GM21786 (cell line): ENCODE results near the gene USP3.
"Not testable (repeated sequence)": the region's sequence is repeated elsewhere in the genome, so short reads cannot be mapped to it uniquely, and the experiment has no call there.

Experiments
- ATAC-seq: cut with Tn5 transposase; IDR thresholded peaks from one replicate; pipeline ENCODE4 v1.9.1; 2021; ENCODE audit not compliant: unreplicated experiment

The USP3 gene

DNA sequence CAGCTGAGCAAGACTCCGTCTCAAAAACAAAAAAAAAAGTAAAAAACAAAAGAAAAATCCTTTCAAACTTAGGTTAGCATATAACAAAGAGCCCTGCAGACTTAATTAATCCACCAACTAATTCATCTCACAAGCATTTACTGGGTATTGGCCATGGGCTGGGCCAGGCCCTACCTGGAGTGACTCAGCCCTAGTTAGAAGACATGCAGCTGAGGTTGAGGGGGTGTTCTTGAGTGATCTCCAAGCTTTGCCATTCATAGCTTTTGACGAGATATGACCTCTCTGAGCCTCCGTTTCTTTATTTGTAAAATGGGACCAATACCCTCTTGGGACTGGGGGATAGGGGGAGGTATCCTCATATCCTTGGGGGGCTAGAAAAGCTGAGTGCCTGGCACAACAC lies 100.6 kb downstream of the USP3 start:
- ATAC-seq, result no peak

DNA sequence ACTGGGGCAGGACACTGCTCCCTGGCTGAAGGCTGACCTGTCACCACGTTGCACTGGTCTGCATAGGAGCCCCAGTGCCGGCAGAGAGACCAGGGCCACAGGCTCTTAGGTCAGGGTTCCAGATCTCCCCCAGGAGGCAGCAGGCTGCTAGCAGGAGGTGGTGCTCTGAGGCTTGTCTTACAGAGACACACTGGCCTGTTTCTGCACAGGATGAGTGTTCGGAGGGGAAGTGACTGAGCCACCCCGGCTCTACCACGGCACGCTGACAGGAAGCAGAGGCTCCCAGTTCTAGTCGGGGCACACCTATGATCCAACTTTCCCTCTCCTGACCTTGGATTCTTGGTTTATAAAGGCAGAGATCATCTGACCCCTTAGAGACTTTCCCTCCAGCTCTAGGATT lies 101.4 kb downstream of the USP3 start:
- no peak for ATAC-seq

DNA sequence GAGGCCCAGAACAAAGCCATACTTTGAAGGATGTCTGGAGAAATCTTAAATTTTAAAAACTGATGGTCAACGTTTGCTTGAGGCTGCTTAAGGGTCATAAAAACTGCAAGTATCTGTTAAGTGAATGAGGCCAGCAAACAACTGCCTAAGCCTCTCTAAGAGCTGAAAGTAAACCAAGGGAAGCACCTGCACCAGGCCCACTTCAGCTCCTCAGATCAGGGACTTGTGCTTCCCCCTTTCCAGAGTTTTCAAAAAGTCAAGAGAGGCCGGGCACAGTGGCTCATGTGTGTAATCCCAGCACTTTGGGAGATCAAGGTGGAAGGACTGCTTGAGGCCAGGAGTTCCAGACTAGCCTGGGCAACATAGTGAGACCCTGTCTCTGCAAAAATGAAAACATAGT lies 101.9 kb downstream of the USP3 start:
- ATAC-seq, result no peak

DNA sequence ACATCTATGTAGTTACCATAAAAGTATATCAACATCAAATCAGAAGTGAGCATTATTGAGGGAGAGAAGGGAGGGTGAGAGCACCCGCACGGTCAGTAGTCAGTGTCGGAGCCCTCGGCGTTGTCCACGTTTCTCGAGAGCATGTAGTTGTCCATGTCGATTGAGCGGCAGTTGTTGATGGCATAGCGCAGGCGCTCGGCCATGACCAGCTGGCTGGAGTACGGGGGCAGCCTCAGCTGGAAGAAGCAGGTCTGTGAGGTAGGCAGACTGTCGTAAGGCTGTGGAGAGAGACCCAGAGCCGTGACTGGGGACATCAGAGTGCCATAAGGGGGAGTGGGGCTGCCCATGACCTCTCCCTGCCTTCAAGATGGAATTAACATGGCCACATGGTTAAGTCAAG lies 104.6 kb downstream of the USP3 start:
- ATAC-seq, result no peak

DNA sequence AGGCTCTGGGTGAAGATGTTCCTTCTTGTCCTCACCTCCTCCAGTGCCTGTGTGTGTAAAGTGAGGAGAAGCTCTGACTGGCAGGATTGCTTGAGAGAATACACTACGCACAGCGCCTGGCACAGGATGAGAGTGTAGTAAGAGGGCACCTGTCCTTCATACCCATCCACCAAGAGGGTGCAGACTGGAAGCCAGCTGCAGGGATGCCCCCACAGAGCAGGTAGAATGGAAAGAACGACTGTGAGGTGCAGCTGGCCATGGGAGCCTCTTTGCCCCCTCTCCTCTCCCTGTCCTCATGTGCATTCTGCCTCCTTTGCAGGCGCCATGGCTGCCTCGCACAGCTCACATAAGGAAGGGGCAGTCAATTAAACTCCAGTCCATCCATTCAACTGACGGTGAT lies 105.1 kb downstream of the USP3 start:
- no peak for ATAC-seq

DNA sequence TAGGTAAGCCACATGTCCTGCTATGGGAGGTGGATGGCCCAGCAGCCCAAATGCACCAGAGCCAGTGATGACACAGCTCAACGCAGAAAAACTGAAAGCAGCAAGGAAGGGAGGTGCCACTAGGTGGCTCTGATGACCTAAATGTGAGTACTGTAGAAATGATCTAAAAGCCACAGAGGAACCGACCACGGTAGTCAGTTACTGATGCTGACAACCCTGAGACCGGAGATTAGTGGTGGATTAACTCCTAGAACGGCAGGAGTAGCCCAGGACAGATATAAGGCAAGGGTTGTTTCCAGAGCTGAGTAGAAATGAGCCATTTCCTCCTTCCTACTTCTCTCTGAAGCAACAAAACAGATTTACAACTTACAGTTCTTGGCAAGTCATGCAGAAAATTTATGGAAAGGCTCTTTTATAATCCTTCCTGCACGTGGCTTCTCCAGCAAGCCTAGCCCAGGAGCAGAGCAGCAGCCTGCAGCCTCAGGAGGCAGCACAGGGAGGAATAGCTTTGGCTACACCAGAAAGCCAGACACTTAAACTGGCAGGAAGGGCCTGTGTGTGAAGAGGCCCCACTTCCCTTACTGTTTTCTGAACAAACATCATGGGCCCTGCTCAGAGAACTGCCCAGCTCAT lies 105.9 kb downstream of the USP3 start:
- ATAC-seq, result no peak

DNA sequence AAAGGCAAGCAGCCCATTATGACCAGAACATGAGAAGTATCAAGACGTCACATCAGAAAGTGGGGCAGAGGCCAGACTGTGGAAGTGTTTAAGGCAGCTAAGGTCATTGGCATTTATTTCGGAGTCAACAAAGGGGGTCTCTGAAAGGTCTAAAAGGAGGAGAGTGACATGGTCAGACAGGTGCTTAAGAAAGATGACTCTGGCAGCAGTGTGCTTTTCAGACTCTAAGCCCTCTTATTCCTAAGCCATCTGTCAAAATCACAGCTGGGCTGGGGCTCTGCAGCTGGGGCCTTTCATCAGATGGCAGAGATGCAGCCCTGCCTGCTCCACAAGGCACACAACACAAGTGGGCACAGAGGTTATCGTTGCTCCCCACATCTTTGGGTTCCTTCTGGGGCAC lies 106.8 kb downstream of the USP3 start:
- no peak for ATAC-seq

DNA sequence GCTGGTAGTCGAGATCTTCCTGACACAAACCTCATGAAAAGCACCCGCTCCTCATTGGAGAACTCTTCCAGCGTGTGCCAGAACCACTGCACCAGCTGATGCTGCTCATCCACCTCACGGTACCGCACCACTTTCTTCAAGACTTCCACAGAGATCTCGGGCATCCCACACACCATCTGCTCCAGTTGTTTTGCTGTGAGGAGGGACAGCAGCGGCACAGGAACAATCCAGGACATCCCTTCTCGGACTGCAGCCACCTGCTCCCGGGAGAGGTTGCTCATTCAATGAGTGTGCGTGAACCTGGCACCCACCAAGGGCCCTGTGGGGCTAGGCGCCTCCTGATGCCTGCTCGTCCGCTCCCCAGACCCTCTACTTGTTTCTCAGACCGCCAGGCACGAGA lies 107.9 kb downstream of the USP3 start:
- ATAC-seq, result no peak

DNA sequence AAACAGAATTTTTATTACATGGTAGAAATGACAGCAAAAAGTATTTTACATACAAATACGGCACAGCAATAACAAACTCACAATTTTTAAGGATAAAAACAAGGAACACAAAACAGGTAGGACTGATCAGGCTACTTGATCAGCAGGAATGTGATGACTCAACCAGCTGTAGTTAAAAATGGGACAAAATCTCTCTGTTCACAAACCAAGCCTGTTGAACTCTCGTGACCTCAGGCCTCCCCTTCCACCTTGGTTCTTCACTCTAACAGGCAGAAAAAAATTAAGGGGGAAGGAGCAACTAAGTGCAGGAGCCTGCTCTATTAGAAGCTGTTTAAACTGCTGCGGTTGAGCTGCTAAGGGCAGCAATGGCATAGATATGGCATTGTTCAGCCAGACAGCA lies 111.5 kb downstream of the USP3 start:
- ATAC-seq, result no peak

DNA sequence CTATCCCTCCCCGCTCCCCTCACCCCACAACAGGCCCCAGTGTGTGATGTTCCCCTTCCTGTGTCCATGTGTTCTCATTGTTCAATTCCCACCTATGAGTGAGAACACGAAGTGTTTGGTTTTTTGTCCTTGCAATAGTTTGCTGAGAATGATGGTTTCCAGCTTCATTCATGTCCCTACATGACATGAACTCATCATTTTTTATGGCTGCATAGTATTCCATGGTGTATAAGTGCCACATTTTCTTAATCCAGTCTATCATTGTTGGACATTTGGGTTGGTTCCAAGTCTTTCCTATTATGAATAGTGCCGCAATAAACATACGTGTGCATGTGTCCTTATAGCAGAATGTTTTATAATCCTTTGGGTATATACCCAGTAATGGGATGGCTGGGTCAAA lies 112.8 kb downstream of the USP3 start:
- not testable (repeated sequence) for ATAC-seq

DNA sequence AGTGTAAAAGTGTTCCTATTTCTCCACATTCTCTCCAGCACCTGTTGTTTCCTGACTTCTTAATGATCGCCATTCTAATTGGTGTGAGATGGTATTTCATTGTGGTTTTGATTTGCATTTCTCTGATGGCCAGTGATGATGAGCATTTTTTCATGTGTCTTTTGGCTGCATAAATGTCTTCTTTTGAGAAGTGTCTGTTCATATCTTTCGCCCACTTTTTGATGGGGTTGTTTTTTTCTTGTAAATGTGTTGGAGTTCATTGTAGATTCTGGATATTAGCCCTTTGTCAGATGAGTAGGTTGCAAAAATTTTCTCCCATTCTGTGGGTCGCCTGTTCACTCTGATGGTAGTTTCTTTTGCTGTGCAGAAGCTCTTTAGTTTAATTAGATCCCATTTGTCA lies 113.2 kb downstream of the USP3 start:
- not testable (repeated sequence) for ATAC-seq

DNA sequence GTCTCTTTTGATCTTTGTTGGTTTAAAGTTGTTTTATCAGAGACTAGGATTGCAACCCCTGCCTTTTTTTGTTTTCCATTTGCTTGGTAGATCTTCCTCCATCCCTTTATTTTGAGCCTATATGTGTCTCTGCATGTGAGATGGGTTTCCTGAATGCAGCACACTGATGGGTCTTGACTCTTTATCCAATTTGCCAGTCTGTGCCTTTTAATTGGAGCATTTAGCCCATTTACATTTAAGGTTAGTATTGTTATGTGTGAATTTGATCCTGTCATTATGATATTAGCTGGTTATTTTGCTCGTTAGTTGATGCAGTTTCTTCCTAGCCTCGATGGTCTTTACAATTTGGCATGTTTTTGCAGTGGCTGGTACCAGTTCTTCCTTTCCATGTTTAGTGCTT lies 116.4 kb downstream of the USP3 start:
- ATAC-seq, result not testable (repeated sequence)

DNA sequence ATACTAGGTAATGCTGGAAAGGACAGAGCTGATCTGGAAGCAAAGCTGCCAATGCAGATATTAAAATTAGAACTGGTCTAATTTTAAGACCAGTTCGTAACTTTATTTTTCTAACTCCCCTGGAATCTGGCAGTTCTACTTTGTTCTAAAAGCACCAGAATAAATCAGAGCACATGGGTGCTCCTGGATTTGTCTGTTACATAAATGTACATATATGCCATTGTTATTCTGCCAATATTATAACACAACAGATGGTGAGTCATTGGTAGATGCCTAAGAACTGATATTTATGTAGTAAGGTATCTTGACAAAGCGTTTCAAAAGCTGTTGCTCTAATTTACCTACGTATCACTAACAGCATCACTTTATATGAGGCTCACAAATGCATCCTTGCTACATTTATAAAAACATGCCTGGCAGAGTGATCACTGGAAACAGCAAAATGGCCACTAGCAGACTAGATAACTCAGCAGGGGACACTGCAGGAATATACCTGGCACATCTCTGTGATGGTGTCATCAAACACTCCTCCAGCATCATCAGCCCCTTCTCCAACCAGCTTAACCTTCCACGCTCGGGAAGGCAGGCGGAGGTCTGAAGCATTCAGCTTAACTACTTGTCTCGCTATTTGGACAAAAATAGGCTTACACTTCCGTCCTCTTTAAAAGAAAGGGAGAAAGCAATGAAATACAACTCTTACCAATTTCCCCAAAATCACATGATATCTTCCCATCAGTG lies 119.0 kb downstream of the USP3 start:
- ATAC-seq, result no peak

DNA sequence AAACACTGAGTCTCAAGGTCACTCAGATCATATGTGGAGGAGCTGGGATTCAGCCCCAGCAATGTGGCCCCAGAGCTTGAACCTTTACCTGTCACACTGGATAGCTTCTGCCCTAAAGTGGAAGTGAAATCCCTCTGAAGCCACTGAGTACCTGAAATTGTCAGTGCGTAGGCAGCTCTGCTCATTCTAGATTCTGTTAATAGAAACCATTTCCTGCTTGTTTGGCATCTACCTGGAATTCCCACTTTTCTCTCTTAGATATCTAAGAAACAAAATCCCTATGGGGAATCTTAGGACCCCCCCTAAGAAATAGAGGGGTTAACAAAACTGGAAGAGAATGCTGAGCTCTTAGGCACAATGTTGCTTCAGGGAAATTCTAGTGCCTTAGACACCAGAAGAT lies 122.6 kb downstream of the USP3 start:
- peak; percentile 61 for ATAC-seq

DNA sequence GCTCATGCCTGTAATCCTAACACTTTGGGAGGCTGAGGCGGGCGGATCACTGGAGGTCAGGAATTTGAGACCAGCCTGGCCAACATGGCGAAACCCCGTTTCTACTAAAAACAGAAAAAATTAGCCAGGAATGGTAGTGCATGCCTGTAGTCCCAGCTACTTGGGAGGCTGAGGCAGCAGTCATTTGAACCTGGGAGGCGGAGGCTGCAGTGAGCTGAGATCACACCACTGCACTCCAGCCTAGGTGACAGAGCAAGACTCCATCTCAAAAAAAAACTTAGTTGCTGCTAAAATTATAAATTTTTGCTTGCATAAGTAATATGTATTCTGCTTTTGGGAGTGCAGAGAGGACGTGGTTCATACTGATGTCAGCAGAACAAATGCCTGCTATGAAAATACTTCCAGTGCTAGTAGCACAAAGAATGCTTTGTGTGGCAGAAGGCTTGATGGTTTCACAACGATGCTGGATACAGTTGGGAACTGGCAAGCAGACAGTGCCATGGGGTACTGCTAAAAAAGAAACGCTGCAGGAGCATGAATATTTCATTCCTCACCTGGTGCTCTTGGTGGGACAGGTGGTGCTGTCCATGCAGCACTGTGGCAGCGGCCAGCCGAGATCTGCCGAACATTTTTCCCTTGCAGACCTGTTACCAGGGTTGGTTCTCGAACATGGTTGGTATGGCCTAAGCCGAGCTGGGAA lies 123.9 kb downstream of the USP3 start:
- no peak for ATAC-seq

DNA sequence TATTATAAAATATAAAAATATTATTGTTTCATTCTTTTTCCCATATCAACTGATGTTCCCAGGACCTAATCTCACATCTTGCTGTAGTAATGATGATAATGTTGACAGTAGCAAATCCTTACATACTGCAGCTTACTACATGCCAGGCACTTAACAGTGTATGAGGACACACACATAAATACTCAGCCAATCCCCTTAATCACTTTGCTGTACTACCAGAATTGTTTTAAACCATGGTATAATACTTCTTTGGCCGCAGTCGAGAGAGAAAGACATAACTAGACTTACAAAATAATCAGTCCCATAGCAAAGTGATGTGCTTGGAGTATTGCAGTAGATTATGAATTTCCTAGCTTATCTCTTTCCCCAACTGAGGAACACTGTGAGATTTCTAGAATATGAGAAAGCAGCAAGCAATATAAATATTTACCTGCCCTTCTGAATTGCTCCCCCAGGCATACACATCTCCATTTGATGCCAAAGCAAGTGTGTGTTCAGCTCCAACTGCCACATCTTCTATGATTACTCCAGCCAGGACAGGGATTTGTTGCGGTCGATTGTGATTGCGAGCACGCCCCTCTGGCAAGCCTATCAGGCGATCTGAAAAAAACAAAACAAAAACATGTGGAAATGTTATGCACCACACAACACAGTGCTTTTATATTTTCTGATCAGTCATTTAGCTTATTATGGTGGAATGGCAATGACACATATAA lies 125.8 kb downstream of the USP3 start:
- ATAC-seq, result no peak

DNA sequence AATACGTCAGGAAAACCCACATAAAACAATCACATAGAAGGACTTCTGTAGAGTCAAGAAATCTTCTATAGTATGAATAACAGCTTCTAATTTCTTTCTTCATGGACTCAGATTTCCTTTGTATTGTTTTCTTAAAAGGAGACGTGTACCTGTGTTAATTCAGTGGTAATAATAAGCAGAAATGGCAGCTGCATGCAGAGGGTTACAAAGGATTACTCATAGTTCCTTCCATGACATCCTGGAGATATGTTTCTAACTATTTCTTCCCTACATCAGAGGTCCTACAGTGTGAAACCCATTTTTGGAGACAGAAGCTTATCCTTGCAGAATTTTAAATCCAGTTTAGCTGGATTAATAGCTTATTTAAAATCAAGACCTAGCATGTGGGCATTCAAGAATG lies 128.9 kb downstream of the USP3 start:
- no peak for ATAC-seq

DNA sequence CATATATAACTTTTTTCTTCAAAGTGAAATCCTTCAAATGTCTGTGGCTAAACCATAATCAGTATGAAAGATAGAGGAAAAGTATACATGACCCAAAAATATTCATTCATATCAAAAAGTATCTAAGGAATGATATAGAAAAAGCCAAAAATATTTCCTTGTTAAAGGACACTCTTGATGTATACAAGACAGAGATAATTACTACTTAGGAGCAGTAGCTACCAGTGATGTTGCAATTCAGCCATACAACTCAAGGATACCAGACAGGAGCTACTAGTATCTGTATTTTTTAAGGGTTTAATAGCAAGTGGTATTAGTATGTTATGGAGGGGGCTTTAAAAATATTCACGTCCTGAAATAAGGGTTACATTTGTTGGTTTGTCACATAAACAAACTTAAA lies 129.8 kb downstream of the USP3 start:
- ATAC-seq, result no peak

DNA sequence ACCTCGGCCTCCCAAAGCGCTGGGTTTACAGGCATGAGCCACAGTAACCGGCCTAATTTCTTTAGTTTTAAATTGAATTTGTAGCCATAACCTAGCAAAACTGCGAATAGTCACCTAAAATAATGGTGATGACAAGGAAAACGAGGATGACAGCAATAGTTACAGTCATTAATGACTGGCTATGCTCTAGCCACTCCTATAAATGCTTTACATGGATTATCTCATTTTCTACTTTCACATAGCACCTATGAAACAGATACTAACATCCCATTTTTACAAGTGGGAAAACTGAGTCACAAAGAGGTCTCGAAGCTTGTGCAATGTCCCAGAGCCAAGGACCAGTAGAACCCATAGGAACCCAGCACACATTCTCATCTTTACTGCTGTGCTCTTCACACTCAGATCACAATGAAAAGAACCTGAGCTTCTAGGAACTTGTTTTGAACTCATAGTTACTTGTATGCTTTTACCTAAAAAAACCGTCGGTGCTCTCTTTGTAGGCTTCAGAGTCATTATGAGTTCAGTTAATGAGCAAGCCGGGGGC lies 132.2 kb downstream of the USP3 start:
- ATAC-seq, result no peak

DNA sequence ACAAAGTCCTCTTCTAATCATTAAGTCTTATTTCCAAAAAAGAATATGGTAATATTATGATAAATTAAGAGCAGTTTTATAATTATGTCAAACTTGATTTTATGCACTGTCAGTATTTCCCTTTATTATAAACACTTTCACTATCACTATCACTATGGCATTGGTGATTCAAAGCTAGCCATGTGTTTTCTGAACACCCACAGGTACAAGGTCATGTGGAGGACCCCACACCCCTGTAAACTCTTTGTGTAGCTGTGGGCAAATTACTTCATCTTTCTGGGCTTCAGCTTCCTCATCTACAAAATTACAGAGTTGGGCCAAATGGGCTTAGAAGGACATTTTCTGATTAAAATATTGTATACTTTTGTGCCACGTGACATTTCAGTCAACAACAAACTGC lies 134.4 kb downstream of the USP3 start:
- no peak for ATAC-seq

DNA sequence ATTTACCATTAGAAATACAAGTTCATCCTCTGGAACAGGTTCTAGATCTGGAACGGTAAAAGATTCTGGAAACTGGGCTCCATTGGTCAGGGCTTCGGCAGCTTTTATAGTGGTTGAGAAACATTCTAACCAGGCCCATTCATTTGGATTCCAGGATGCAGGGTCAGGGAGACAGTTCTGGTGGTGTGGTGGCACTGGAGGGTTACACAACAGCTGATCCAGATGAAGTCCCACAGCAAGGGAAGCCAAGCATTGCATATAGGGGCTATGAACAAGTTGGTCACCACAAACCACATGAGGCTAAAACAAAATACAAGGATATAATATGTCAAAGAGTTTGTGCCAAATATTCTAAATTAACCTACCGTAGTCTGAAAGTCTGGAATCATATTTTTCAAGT lies 135.8 kb downstream of the USP3 start:
- ATAC-seq, result no peak
